ENCODE measurements around the gene XAGE5. TPM values are rescaled to one million over a fixed set of nuclear protein-coding genes. Genes with fewer than 3 reads are reported as not detected.
"Not testable (repeated sequence)": the region's sequence is repeated elsewhere in the genome, so short reads cannot be mapped to it uniquely, and the experiment has no call there.

The XAGE5 gene
- total RNA-seq (not detected), polyA plus RNA-seq (not detected)
- long read RNA-seq, donor 1 = 0 reads
- long read RNA-seq, donor 2 = 0 reads
- long read RNA-seq, donor 3 = 0 reads

GRCh38 chrX:52811065-52811625 is at the start of gene XAGE5:
Gene XAGE5, plus strand, starts transcription at chrX:52811287. Its CDS starts 1,280 bp downstream, at chrX:52812567.
- intact Hi-C loops (cut with DNase I) = no loop called here

GRCh38 chrX:52765983-52766382 is 45.1 kb upstream of the XAGE5 start:
- H3K27ac ChIP-seq; H3K27me3 ChIP-seq; H3K9me3 ChIP-seq; DNase-seq; H3K36me3 ChIP-seq; H3K4me3 ChIP-seq; intact Hi-C loops (cut with DNase I); H3K4me1 ChIP-seq (ENCODE audit: insufficient read depth): not testable (repeated sequence)
- 80 to 90% (median 86%) methylated on average over 1 to 2 of the region's 5 CpGs for WGBS, 3 donors

More at GRCh38 chrX:52811065-52811625, at the start of gene XAGE5:
- TF ChIP-seq CTCF (IDR thresholded peaks at IDR 0.05) (no peak), EP300 (IDR thresholded peaks at IDR 0.05) (no peak), POLR2A (IDR thresholded peaks at IDR 0.05) (no peak)
- no peak within 1 kb of the TSS for H3K27ac ChIP-seq
- H3K4me1 ChIP-seq (ENCODE audit: insufficient read depth) = no peaks in the 10 kb centered on the region
- H3K9me3 ChIP-seq = no peaks in the 10 kb centered on the region
- no peaks in the 10 kb centered on the region for H3K27me3 ChIP-seq
- 83 to 89% (median 84%) methylated on average over 25 of the region's 25 CpGs for WGBS, 3 donors
- no peak for DNase-seq
- no peaks in the 10 kb centered on the region for H3K36me3 ChIP-seq
- no peak within 1 kb of the TSS for H3K4me3 ChIP-seq

- DNase-seq; H3K4me1 ChIP-seq (ENCODE audit: insufficient read depth): not testable (repeated sequence)
These were observed 37.6 kb upstream of the XAGE5 start for GRCh38 chrX:52773504-52773903.

GRCh38 chrX:52797327-52797726 is 13.8 kb upstream of the XAGE5 start, which contains the start of gene SPANXN5:
Gene SPANXN5, minus strand, starts transcription at chrX:52797427. Its CDS starts 79 bp downstream, at chrX:52797348.
- intact Hi-C loops (cut with DNase I); H3K4me3 ChIP-seq; H3K27me3 ChIP-seq; H3K9me3 ChIP-seq; H3K4me1 ChIP-seq (ENCODE audit: insufficient read depth); H3K27ac ChIP-seq; H3K36me3 ChIP-seq; DNase-seq: not testable (repeated sequence)
- 74 to 85% (median 79%) methylated on average over 2 of the region's 2 CpGs for WGBS, 3 donors

More at GRCh38 chrX:52773504-52773903, 37.6 kb upstream of the XAGE5 start:
- H3K9me3 ChIP-seq; intact Hi-C loops (cut with DNase I); H3K27ac ChIP-seq; H3K4me3 ChIP-seq; H3K36me3 ChIP-seq; H3K27me3 ChIP-seq: not testable (repeated sequence)
- 71 to 82% (median 80%) methylated on average over 9 to 10 of the region's 11 CpGs for WGBS, 3 donors

GRCh38 chrX:52804876-52805275 is 6.2 kb upstream of the XAGE5 start:
- intact Hi-C loops (cut with DNase I); DNase-seq; H3K27me3 ChIP-seq; H3K4me3 ChIP-seq; H3K4me1 ChIP-seq (ENCODE audit: insufficient read depth); H3K27ac ChIP-seq; H3K9me3 ChIP-seq; H3K36me3 ChIP-seq: not testable (repeated sequence)
- WGBS, 3 donors = 43 to 56% (median 47%) methylated on average over 2 of the region's 2 CpGs

GRCh38 chrX:52819788-52820187 is 8.7 kb downstream of the XAGE5 start:
- Histone ChIP-seq H3K27ac (no peak overlapping the region), H3K4me1 (ENCODE audit: insufficient read depth) (no peaks in the 10 kb centered on the region), H3K36me3 (no peaks in the 10 kb centered on the region), H3K9me3 (no peaks in the 10 kb centered on the region), H3K27me3 (no peaks in the 10 kb centered on the region), H3K4me3 (no peak overlapping the region)
- WGBS, 3 donors = 60 to 76% (median 62%) methylated on average over 4 of the region's 4 CpGs
- no peak for DNase-seq
- TF ChIP-seq CTCF (IDR thresholded peaks at IDR 0.05) (no peak), POLR2A (IDR thresholded peaks at IDR 0.05) (no peak), EP300 (IDR thresholded peaks at IDR 0.05) (no peak)
- intact Hi-C loops (cut with DNase I) = no loop called here

Data from ovary (tissue), 10 donors.